ENCODE measurements around the gene CYB5R3. TPM values are rescaled to one million over a fixed set of nuclear protein-coding genes. Genes with fewer than 3 reads are reported as not detected.

The CYB5R3 gene
- total and polyA plus RNA-seq, 4 donors = 49.4 to 210 (median 134) TPM

- no peak for TF ChIP-seq CTCF (IDR thresholded peaks at IDR 0.05; ENCODE audit: low read depth, low read length, missing input control)
These were observed 47.3 kb upstream of the CYB5R3 start (continued) for GRCh38 chr22:42696331-42696967.

- no peak for DNase-seq (ENCODE audit: low spot score)
These were observed 46.1 kb upstream of the CYB5R3 start for GRCh38 chr22:42695294-42695693.

GRCh38 chr22:42693763-42694683, 44.8 kb upstream of the CYB5R3 start:
- H3K27me3 ChIP-seq (ENCODE audit: control insufficient read depth in 4 of 4, insufficient read depth in 4 of 4, low read length in 3 of 4) = no peaks in the 10 kb centered on the region
- H3K27ac ChIP-seq (ENCODE audit: low read depth in 1 of 2, low read length in 2 of 2) = no peak overlapping the region
- no peak overlapping the region for H3K9ac ChIP-seq (ENCODE audit: low read depth in 1 of 2, low read length in 2 of 2)
- DNase-seq (ENCODE audit: low spot score) = no peak
- TF ChIP-seq GABPA (IDR thresholded peaks at IDR 0.05 in 1 of 2, conservative IDR thresholded peaks at IDR 0.05 in 1 of 2) = no peak
- no peak for TF ChIP-seq SP1 (IDR thresholded peaks at IDR 0.05)
- TF ChIP-seq NR2F2 (IDR thresholded peaks at IDR 0.05) = no peak
- no peak for TF ChIP-seq CTCF (IDR thresholded peaks at IDR 0.05; ENCODE audit: low read depth, low read length, missing input control)
- no peak for TF ChIP-seq HNF4G (IDR thresholded peaks at IDR 0.05)
- TF ChIP-seq FOXA1 (IDR thresholded peaks at IDR 0.05) = no peak
- TF ChIP-seq RAD21 (IDR thresholded peaks at IDR 0.05) = no peak
- TF ChIP-seq ATF3 (IDR thresholded peaks at IDR 0.05) = no peak
- no peak for TF ChIP-seq RXRA (IDR thresholded peaks at IDR 0.05)
- TF ChIP-seq ZBTB33 (IDR thresholded peaks at IDR 0.05) = no peak
- TF ChIP-seq TAF1 (conservative IDR thresholded peaks at IDR 0.05) = no peak
- TF ChIP-seq YY1 (IDR thresholded peaks at IDR 0.05) = no peak
- no peak for TF ChIP-seq REST (IDR thresholded peaks at IDR 0.05)
- whole genome bisulfite sequencing = 92% methylated on average over 25 of the region's 25 CpGs
- no peaks in the 10 kb centered on the region for H3K36me3 ChIP-seq (ENCODE audit: control insufficient read depth in 4 of 4, insufficient read depth in 3 of 4, low read depth in 1 of 4, low read length in 3 of 4)
- H3K4me3 ChIP-seq (ENCODE audit: low read depth in 1 of 3, low read length in 3 of 3) = no peak overlapping the region
- no peaks in the 10 kb centered on the region for H3K9me3 ChIP-seq (ENCODE audit: control insufficient read depth in 4 of 4, low read length in 3 of 4)
- H3K4me1 ChIP-seq (ENCODE audit: control insufficient read depth in 4 of 4, insufficient read depth in 4 of 4, low read length in 3 of 4) = peaks cover 0 to under 1% (median under 1%) of the 10 kb centered on the region in 4 donors

More at GRCh38 chr22:42695294-42695693, 46.1 kb upstream of the CYB5R3 start:
- no peak overlapping the region for H3K27ac ChIP-seq (ENCODE audit: low read depth in 1 of 2, low read length in 2 of 2)
- H3K9ac ChIP-seq (ENCODE audit: low read depth in 1 of 2, low read length in 2 of 2) = no peak overlapping the region
- H3K9me3 ChIP-seq (ENCODE audit: control insufficient read depth in 4 of 4, low read length in 3 of 4) = no peaks in the 10 kb centered on the region
- TF ChIP-seq ATF3 (IDR thresholded peaks at IDR 0.05) = no peak
- TF ChIP-seq HNF4A (conservative IDR thresholded peaks at IDR 0.05) = no peak
- TF ChIP-seq FOXA1 (IDR thresholded peaks at IDR 0.05) = no peak
- TF ChIP-seq YY1 (IDR thresholded peaks at IDR 0.05) = no peak
- no peak for TF ChIP-seq RXRA (IDR thresholded peaks at IDR 0.05)
- TF ChIP-seq EGR1 (IDR thresholded peaks at IDR 0.05; ENCODE audit: low read depth in 2 of 2) = no peak
- TF ChIP-seq MAX (IDR thresholded peaks at IDR 0.05) = no peak
- H3K36me3 ChIP-seq (ENCODE audit: control insufficient read depth in 4 of 4, insufficient read depth in 3 of 4, low read depth in 1 of 4, low read length in 3 of 4) = no peaks in the 10 kb centered on the region
- no peaks in the 10 kb centered on the region for H3K4me1 ChIP-seq (ENCODE audit: control insufficient read depth in 4 of 4, insufficient read depth in 4 of 4, low read length in 3 of 4)
- 90% methylated on average over 10 of the region's 10 CpGs for WGBS
- H3K27me3 ChIP-seq (ENCODE audit: control insufficient read depth in 4 of 4, insufficient read depth in 4 of 4, low read length in 3 of 4) = no peaks in the 10 kb centered on the region
- H3K4me3 ChIP-seq (ENCODE audit: low read depth in 1 of 3, low read length in 3 of 3) = no peak overlapping the region

Data from liver (tissue), 9 donors.